Suppressor macrophage treated with lipopolysaccharide for 1 hour (primary cell): ENCODE data around the gene DLG5.
A peak's percentile ranks its signal among the peaks of the same experiment; 100 is the strongest.

ENCODE experiments used
- DNase-seq, 3 donors: peaks; one replicate each; pipeline ENCODE4 v3.0.0-alpha.2; 2020 to 2022

The DLG5 gene, protein sequence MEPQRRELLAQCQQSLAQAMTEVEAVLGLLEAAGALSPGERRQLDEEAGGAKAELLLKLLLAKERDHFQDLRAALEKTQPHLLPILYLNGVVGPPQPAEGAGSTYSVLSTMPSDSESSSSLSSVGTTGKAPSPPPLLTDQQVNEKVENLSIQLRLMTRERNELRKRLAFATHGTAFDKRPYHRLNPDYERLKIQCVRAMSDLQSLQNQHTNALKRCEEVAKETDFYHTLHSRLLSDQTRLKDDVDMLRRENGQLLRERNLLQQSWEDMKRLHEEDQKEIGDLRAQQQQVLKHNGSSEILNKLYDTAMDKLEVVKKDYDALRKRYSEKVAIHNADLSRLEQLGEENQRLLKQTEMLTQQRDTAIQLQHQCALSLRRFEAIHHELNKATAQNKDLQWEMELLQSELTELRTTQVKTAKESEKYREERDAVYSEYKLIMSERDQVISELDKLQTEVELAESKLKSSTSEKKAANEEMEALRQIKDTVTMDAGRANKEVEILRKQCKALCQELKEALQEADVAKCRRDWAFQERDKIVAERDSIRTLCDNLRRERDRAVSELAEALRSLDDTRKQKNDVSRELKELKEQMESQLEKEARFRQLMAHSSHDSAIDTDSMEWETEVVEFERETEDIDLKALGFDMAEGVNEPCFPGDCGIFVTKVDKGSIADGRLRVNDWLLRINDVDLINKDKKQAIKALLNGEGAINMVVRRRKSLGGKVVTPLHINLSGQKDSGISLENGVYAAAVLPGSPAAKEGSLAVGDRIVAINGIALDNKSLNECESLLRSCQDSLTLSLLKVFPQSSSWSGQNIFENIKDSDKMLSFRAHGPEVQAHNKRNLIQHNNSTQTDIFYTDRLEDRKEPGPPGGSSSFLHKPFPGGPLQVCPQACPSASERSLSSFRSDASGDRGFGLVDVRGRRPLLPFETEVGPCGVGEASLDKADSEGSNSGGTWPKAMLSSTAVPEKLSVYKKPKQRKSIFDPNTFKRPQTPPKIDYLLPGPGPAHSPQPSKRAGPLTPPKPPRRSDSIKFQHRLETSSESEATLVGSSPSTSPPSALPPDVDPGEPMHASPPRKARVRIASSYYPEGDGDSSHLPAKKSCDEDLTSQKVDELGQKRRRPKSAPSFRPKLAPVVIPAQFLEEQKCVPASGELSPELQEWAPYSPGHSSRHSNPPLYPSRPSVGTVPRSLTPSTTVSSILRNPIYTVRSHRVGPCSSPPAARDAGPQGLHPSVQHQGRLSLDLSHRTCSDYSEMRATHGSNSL (N-terminal part only)

GRCh38 chr10:77926566-77927401 lies at the start of gene DLG5:
Gene DLG5, minus strand, starts transcription at chr10:77926755. Its CDS starts 235 bp downstream, at chr10:77926520.
- DNase-seq, result peak; percentile 22 to 72 (median 45)

DNA sequence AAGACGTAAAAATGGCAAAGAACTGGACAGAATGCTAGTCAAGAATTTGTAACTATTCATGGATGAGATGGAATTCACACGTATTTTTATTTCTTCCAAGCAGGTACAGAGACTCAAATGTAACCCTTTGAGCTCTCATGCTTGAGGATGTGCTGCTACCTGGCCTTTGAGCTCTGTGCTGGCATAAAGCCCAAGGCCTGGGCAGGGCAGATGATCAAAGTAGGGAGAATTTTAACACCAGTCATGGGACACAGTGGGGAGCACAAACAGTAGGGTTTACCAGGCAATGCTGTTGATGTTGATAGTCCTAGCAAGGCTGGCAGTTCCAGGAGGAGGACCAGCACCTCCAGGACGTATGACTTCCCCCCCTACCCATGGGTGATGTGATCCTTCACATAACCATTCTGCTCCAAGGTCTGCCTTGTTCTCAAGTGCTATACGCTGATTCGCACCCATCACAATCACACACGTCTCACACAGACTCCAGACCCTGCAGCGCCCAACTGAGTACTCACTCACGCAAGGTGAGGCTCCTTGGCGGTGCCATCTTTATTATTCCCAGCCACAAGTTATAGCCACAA lies 48.6 kb upstream of the DLG5 start:
- no peak for DNase-seq

DNA sequence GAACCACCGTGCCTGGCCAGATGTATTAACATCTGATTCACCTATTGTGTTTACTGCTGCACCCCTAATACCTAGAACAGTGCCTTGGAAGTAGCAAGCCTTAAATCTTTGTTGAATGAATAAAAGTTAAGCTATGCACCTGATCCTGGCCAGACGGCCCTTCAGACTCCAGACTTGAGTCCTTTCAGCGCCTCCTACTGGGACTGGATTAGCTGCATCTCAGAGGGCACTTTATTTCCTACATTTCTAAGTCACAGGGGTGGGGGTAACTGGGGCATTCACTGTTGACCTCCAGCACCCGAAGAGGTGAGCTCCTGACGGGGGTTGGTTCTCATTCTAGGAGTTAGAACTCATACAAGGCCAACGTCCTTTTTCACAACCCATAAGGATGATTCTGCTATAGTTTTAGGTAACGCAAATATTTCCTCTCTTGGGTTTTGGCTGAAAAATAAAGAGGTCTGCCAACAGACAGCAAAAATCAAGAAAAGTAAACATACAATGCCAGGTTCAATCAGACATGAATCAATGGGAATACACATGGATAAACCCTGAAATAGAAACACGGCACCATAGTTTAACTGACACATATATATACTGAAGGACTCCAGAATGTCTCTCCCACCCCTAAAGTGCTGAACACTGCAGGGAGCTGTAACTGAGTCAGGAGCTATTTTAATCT lies 48.0 kb upstream of the DLG5 start:
- DNase-seq, result peak in 2 of 3 donors; percentile 16 to 17

GRCh38 chr10:77973276-77973675 lies 46.7 kb upstream of the DLG5 start:
- DNase-seq, result no peak

DNA sequence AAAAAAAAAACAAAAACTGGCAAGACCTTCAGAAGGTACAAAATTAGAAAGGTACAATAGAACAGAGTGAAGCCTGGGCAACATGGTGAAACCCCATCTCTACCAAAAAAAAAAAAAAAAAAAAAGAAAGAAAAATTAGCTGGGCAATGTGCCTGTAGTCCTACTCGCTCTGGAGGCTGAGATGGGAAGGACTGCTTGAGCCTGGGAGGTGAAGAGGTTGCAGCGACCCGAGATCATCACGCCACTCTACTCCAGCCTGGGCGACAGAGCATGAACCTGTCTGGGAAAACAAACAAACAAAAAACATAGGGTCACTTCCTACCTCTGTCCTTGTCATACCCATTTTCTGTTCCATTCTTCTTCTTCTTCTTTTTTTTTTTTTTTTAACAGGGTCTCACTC lies 45.6 kb upstream of the DLG5 start:
- DNase-seq, result no peak

DNA sequence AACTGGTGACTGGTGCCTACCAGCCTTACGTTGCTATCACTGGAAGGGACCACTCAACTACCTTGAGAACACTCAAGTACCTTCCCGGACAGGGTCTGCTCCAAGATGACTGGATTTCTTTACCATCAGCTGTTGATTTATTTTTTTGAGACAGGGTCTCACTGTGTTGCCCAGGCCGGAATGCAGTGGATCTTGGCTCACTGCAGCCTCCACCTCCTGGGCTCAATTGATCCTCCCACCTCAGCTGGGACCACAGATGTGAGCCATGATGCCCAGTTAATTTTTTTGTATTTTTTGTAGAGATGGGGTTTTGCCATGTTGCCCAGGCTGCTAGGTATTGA lies 45.2 kb upstream of the DLG5 start:
- no peak for DNase-seq

GRCh38 chr10:77970869-77971803 lies 44.6 kb upstream of the DLG5 start:
- DNase-seq, result peak in 2 of 3 donors; percentile 19 to 20

- DNase-seq, result no peak
These were observed 42.6 kb upstream of the DLG5 start for GRCh38 chr10:77969114-77969513.

DNA sequence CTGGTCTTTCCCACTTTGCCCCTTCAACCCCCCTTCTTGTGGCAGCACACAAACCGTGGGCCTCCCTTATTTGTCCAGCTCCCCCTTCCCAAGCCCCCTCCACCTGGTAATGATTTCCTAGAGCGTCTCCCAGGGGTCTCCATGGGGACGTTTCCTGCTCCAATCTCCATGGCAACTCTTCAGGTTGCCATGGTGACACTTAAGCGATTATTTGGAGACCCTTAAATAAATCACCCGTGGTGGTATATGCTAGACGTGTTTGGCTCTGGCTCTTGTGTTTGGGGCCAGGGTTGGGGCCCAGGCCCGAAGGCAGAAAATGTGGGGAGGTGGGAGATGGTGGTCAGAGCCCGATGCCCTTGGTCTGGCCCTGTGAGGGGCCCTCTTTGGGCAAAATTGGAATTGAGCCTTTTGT lies 41.1 kb upstream of the DLG5 start:
- no peak for DNase-seq

- peak; percentile 48 to 58 (median 55) for DNase-seq
These were observed 38.7 kb upstream of the DLG5 start for GRCh38 chr10:77965294-77965693.

- no peak for DNase-seq
These were observed 38.3 kb upstream of the DLG5 start for GRCh38 chr10:77964811-77965210.

DNA sequence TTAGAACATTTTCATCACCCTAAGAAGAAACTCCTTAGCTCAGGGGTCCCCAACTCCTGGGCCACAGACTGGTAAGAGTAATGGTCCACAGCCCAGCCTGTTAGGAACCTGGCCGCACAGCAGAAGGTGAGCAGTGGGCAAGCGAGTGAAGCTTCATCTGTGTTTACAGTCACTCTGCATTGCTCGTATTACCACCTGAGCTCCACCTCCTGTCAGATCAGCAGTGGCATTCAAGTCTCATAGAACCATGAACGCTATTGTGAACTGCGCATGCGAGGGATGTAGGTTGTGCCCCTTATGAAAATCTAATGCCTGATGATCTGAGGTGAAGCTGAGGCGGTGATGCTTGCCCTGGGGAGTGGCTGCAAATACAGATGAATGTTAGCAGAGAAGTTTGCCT lies 37.3 kb upstream of the DLG5 start:
- DNase-seq, result no peak

GRCh38 chr10:77962350-77963146 lies 36.0 kb upstream of the DLG5 start:
- no peak for DNase-seq

- DNase-seq, result no peak
These were observed 35.1 kb upstream of the DLG5 start for GRCh38 chr10:77961668-77962067.

DNA sequence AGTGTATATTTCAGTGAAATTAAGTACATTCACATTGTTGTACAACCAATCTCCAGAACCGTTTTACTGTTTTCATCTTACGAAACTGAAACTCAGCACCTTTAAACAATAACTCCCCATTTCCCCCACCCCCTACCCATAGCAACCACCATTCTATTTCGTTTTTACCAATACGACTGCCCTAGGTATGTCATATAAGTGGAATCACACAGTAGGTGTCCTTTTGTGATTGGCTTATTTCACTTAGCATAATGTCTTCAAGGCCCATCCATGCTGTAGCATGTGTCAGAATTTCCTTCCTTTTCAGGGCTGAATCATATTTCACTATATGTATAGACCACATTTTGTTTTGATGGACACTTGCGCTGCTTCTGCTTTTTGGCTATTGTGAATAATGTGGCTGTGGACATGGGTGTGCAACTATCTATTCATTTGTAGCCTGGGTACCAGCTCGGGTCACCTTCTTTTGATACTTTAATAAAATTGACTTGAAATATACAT lies 34.3 kb upstream of the DLG5 start:
- no peak for DNase-seq

- DNase-seq, result no peak
These were observed 33.4 kb upstream of the DLG5 start for GRCh38 chr10:77959887-77960455.

- DNase-seq, result no peak
These were observed 32.8 kb upstream of the DLG5 start for GRCh38 chr10:77959384-77959783.

DNA sequence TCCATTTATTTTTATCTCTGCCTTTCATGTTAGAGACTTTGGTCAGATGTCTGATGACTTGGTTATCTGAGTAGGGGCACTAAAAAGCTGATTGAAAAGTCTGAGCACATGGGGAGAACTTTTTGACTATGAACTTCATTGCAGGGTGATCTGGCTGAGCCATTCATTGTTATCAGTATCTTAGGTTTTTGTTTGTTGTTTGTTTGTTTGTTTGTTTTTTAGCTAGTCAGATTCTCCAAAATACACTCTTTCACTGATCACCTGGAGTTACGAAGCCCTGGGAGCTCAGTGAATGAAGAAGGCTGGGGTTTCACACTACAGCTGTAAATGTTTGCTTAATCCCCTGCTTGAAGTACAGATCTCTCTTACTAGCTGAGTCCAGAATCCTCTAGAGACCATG lies 28.6 kb upstream of the DLG5 start:
- no peak for DNase-seq

DNA sequence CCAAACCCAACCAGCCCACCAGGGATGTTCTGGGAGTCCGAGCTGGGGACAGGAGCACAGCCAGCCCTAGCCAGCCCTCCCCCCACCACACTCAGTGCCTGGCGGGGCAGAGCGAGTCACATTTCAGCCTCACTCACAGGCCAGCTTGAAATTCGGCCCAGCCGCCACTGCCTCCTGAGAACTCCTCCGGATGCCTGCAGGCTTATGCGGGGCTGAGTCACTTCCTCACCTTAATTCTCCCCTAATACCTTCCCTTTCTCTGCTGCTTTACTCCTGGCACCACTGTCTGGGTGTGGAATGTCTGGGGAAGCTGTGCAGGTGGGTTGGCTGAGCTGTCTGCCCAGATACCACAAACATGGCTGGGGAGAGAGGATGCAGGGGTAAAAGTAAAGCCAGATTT lies 22.6 kb upstream of the DLG5 start:
- DNase-seq, result no peak
